HG03354 (cell line): Measurements from ENCODE around the gene TMEM69.
"Not testable (repeated sequence)": the region's sequence is repeated elsewhere in the genome, so short reads cannot be mapped to it uniquely, and the experiment has no call there.

Source experiments
- ATAC-seq: cut with Tn5 transposase; IDR thresholded peaks from one replicate; pipeline ENCODE4 v1.9.1; 2021; ENCODE audit warnings: mild to moderate bottlenecking; ENCODE audit not compliant: unreplicated experiment, poor library complexity, severe bottlenecking

Gene TMEM69

GRCh38 chr1:45676553-45676952 lies 11.4 kb upstream of the TMEM69 start:
- not testable (repeated sequence) for ATAC-seq

GRCh38 chr1:45677751-45678245 lies 10.2 kb upstream of the TMEM69 start:
- no peak for ATAC-seq

- no peak for ATAC-seq
Measured at GRCh38 chr1:45678489-45678888, 9.5 kb upstream of the TMEM69 start.

GRCh38 chr1:45679123-45679522 lies 8.9 kb upstream of the TMEM69 start:
- ATAC-seq, result no peak

- ATAC-seq, result no peak
Measured at GRCh38 chr1:45682942-45683341, 5.0 kb upstream of the TMEM69 start.

GRCh38 chr1:45684402-45684801 lies 3.6 kb upstream of the TMEM69 start:
- no peak for ATAC-seq

GRCh38 chr1:45685308-45686014 lies 2.5 kb upstream of the TMEM69 start:
- no peak for ATAC-seq

GRCh38 chr1:45686015-45686287 lies 2.0 kb upstream of the TMEM69 start:
- ATAC-seq, result peak; percentile 18

- ATAC-seq, result peak; percentile 64
Measured at GRCh38 chr1:45686288-45687013, 1.5 kb upstream of the TMEM69 start, which contains the start of gene GPBP1L1. TSS of gene GPBP1L1 (minus strand) at chr1:45686533. CDS start at chr1:45659087, 27,446 bp downstream.

- ATAC-seq, result peak; percentile 82
Measured at GRCh38 chr1:45687014-45687753, 797 bp upstream of the TMEM69 start.

GRCh38 chr1:45693811-45694210 lies 5.8 kb downstream of the TMEM69 start:
- ATAC-seq, result not testable (repeated sequence)

- no peak for ATAC-seq
Measured at GRCh38 chr1:45694823-45695222, 6.8 kb downstream of the TMEM69 start.

- ATAC-seq, result no peak
Measured at GRCh38 chr1:45704637-45705036, 16.7 kb downstream of the TMEM69 start.

GRCh38 chr1:45713711-45714110 lies 25.7 kb downstream of the TMEM69 start:
- ATAC-seq, result no peak

- ATAC-seq, result no peak
Measured at GRCh38 chr1:45716700-45717099, 28.7 kb downstream of the TMEM69 start.

GRCh38 chr1:45717386-45717785 lies 29.4 kb downstream of the TMEM69 start:
- not testable (repeated sequence) for ATAC-seq

- no peak for ATAC-seq
Measured at GRCh38 chr1:45718289-45718688, 30.3 kb downstream of the TMEM69 start.

- ATAC-seq, result no peak
Measured at GRCh38 chr1:45721207-45721606, 33.2 kb downstream of the TMEM69 start.

- ATAC-seq, result no peak
Measured at GRCh38 chr1:45722809-45723208, 34.8 kb downstream of the TMEM69 start.

- no peak for ATAC-seq
Measured at GRCh38 chr1:45723248-45723930, 35.4 kb downstream of the TMEM69 start.
